B cell (primary cell): ENCODE measurements around the gene TK2. TPM values are rescaled to one million over a fixed set of nuclear protein-coding genes. Genes with fewer than 3 reads are reported as not detected.
A peak's percentile ranks its signal among the peaks of the same experiment; 100 is the strongest.

ENCODE experiments used
- ATAC-seq: fragments of 200-7000 bp; cut with Tn5 transposase; one replicate; pipeline ENCODE4 v1.10.0; 2021; ENCODE audit warnings: low read depth, mild to moderate bottlenecking, moderate number of reproducible peaks, moderate library complexity
- CTCF ChIA-PET: fragments of 350-600 bp; sonication (Branson Sonifier 250); formaldehyde crosslinking; loops from one replicate; lab custom pipeline; 2021; ENCODE audit warnings: antibody characterized with exemption, inconsistent platforms; lab: Charles Lee
- POLR2A ChIA-PET: fragments of 350-600 bp; sonication (Branson Sonifier 250); formaldehyde crosslinking; loops from one replicate; lab custom pipeline; 2021; ENCODE audit warnings: antibody characterized with exemption; lab: Charles Lee
- DNase-seq: peaks from one replicate; pipeline ENCODE4 v3.0.0; 2013
- H2AFZ ChIP-seq: 2 replicates; pipeline ENCODE4 v1.6.1; 2012; ENCODE audit warnings: mild to moderate bottlenecking, low read depth, low read length; ENCODE audit not compliant: insufficient read depth, poor library complexity, severe bottlenecking
- H3K27ac ChIP-seq, 2 donors: 1 replicate in 1 of 2; 2 replicates in 1 of 2; pipeline ENCODE4 v1.5.1; 2012 to 2013; ENCODE audit warnings: low read length in 2 of 2, mild to moderate bottlenecking in 2 of 2, moderate library complexity in 1 of 2
- H3K27me3 ChIP-seq, 4 experiments: fragments of 200-600 bp in 1 of 4; sonication (generic) in 1 of 4; replicated peaks in 1 of 4; 1 replicate in 2 of 4; 2 replicates in 2 of 4; pipeline versions ENCODE4 v1.6.1 to v1.7.0; 2013 to 2016; ENCODE audit warnings: low read length in 3 of 4, mild to moderate bottlenecking in 2 of 4, mixed read lengths in 1 of 4, moderate library complexity in 1 of 4; ENCODE audit not compliant: insufficient read depth in 4 of 4, control insufficient read depth in 3 of 4; ENCODE audit errors: control extremely low read depth in 1 of 4
- H3K36me3 ChIP-seq, 2 experiments: replicated peaks in 1 of 2; 1 replicate in 1 of 2; 2 replicates in 1 of 2; pipeline versions ENCODE4 v1.6.1 to v1.7.1; 2013; ENCODE audit warnings: low read length in 1 of 2; ENCODE audit not compliant: insufficient read depth in 2 of 2, control insufficient read depth in 1 of 2; ENCODE audit errors: control extremely low read depth in 1 of 2, extremely low read depth in 1 of 2
- H3K4me1 ChIP-seq, 2 donors: fragments of 200-600 bp in 1 of 2; sonication (generic) in 1 of 2; 1 replicate in 1 of 2; 2 replicates in 1 of 2; pipeline versions ENCODE4 v1.5.1 to v1.6.1; 2013 to 2017; ENCODE audit warnings: low read length in 2 of 2; ENCODE audit not compliant: control insufficient read depth in 2 of 2, insufficient read depth in 2 of 2
- H3K4me2 ChIP-seq: replicated peaks from 2 replicates; pipeline ENCODE3; 2012; ENCODE audit warnings: mild to moderate bottlenecking, low read depth, low read length; ENCODE audit not compliant: poor library complexity, severe bottlenecking
- H3K4me3 ChIP-seq, 5 experiments: fragments of 200-600 bp in 1 of 5; sonication (generic) in 1 of 5; 1 replicate in 3 of 5; 2 replicates in 2 of 5; pipeline versions ENCODE4 v1.5.1 to v1.7.0; 2011 to 2016; ENCODE audit warnings: low read length in 4 of 5, mild to moderate bottlenecking in 4 of 5, low read depth in 2 of 5, control low read depth in 1 of 5, moderate library complexity in 1 of 5; ENCODE audit not compliant: insufficient read depth in 1 of 5; ENCODE audit errors: control extremely low read depth in 1 of 5, extremely low read depth in 1 of 5
- H3K79me2 ChIP-seq: fragments of 200-600 bp; sonication (generic); one replicate; pipeline ENCODE4 v1.6.0; 2016; ENCODE audit warnings: low read length; ENCODE audit not compliant: control insufficient read depth, insufficient read depth
- H3K9ac ChIP-seq: fragments of 200-600 bp; sonication (generic); 2 replicates; pipeline ENCODE4 v1.6.1; 2017; ENCODE audit warnings: mild to moderate bottlenecking, low read length, moderate library complexity
- H3K9me3 ChIP-seq, 3 donors: one replicate each; pipeline versions ENCODE4 v1.6.1 to v1.7.1; 2013; ENCODE audit warnings: low read length in 2 of 3; ENCODE audit not compliant: control insufficient read depth in 2 of 3, insufficient read depth in 1 of 3; ENCODE audit errors: control extremely low read depth in 1 of 3
- H4K20me1 ChIP-seq: 2 replicates; pipeline ENCODE4 v1.6.0; 2012; ENCODE audit warnings: mild to moderate bottlenecking, low read length; ENCODE audit not compliant: insufficient read depth, control insufficient read depth, poor library complexity, severe bottlenecking
- H3K27ac Mint-ChIP-seq: one replicate; pipeline ENCODE4 v1.8.0; 2021; ENCODE audit warnings: mixed read lengths
- H3K27me3 Mint-ChIP-seq: one replicate; pipeline ENCODE4 v1.8.0; 2021; ENCODE audit warnings: mixed read lengths
- H3K4me1 Mint-ChIP-seq: one replicate; pipeline ENCODE4 v1.8.0; 2021; ENCODE audit warnings: mixed read lengths
- H3K4me3 Mint-ChIP-seq: one replicate; pipeline ENCODE4 v1.8.0; 2021; ENCODE audit warnings: mixed read lengths
- H3K9me3 Mint-ChIP-seq: one replicate; pipeline ENCODE4 v1.8.0; 2022; ENCODE audit warnings: mixed read lengths; ENCODE audit not compliant: insufficient read depth
- EZH2 ChIP-seq: IDR thresholded peaks from 2 replicates; pipeline ENCODE4 v1.6.1; 2012; ENCODE audit warnings: borderline replicate concordance, low read depth, mild to moderate bottlenecking, moderate library complexity, low read length; ENCODE audit not compliant: insufficient read depth, poor library complexity, severe bottlenecking
- WGBS: methylation state at CpG from one replicate; pipeline ENCODE4 v1.1.5; 2013; ENCODE audit warnings: missing lambda C conversion rate; ENCODE audit not compliant: insufficient coverage; 5-methylcytosine and 5-hydroxymethylcytosine counted together
- intact Hi-C: fragments of 100-400 bp; cut with micrococcal nuclease; formaldehyde crosslinking; loops from one replicate; pipeline ENCODE4 v1.10.0; 2022
- polyA plus RNA-seq: library from polyadenylated mRNA; depleted of rRNA; stranded (reverse); fragments of >200 nt; gene quantifications from 2 replicates; pipeline ENCODE4 v1.2.3, GENCODE V29; 2012
- total RNA-seq, 2 donors: library from RNA; stranded (reverse); fragments of 120-200 nt in 1 of 2; gene quantifications; 1 replicate in 1 of 2; 2 replicates in 1 of 2; pipeline versions ENCODE4 v1.2.3 to v1.2.4, GENCODE V29; 2013 to 2022
- TF ChIP-seq, protein P1 (sequence below): fragments of 200-600 bp; IDR thresholded peaks from one replicate; pipeline ENCODE4 v1.8.0; 2022; ENCODE audit warnings: antibody characterized with exemption, mild to moderate bottlenecking

TK2 gene
- total and polyA plus RNA-seq, 2 donors (not counting 1 experiment from before 2014, with no cell fraction given) = 2.9 to 9.7 TPM

DNA sequence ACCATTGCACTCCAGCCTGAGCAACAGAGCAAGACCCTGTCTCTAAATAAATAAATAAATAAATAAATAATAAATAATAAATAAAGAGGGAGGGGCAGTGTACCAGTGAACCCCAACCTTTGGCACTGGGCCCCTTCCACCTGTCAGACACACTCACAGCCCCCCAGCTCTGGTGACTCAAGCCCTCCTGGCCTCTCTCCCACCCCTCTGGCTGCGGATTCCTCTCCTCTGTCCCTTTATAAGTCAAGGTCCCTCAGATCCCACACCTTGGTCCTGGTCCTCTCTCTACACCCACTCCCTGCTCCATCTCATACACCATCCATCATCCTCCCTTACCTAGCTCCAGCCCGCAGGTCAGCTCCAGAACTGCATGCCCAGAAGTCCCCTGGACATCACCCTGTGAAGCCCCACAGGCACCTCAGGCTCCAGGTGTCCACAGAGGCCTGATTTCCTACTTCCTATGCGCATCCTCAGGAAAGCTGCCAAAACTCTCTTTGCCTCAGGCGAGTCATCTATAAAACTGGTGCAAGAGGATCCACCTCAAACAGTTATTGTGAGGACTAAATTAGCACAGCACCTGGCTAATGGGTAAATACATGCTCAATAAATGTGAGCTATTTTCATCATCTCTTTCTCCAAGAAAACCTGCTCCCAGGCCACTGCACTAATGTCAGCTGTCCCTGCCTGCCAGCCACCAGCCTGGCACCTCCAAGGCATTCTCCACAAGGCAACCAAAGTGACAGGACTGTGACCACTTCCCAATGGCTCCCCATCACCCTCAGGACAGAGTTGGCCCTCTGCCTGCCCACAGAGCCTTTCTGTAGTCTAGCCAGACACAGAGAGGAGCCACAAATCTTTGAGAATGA is 76.0 kb downstream of the TK2 start:
- no peaks in the 10 kb centered on the region for H3K36me3 ChIP-seq
- ATAC-seq (no peak), DNase-seq (no peak)
- H4K20me1 ChIP-seq = no peaks in the 10 kb centered on the region
- no peak overlapping the region for H2AFZ ChIP-seq
- peaks cover 13 to 17% of the 10 kb centered on the region in 2 donors for H3K4me1 ChIP-seq
- intact Hi-C loops = no loop called here
- no peak overlapping the region for H3K4me2 ChIP-seq
- ChIA-PET CTCF (interaction anchor here (1.0 to 10.5 kb wide), 7 partner anchors 9 to 135 kb away, joined by 3 to 91 read pairs (median 3); no protein-coding TSS in a partner anchor), POLR2A (interaction anchor here (0.9 kb wide), 1 partner anchor 405 kb away, joined by 6 read pairs; no protein-coding TSS in a partner anchor)
- no peak overlapping the region for H3K9ac ChIP-seq
- H3K9me3 Mint-ChIP-seq = no peaks in the 10 kb centered on the region
- TF ChIP-seq EZH2 = no peak
- TF ChIP-seq, protein P1, sequence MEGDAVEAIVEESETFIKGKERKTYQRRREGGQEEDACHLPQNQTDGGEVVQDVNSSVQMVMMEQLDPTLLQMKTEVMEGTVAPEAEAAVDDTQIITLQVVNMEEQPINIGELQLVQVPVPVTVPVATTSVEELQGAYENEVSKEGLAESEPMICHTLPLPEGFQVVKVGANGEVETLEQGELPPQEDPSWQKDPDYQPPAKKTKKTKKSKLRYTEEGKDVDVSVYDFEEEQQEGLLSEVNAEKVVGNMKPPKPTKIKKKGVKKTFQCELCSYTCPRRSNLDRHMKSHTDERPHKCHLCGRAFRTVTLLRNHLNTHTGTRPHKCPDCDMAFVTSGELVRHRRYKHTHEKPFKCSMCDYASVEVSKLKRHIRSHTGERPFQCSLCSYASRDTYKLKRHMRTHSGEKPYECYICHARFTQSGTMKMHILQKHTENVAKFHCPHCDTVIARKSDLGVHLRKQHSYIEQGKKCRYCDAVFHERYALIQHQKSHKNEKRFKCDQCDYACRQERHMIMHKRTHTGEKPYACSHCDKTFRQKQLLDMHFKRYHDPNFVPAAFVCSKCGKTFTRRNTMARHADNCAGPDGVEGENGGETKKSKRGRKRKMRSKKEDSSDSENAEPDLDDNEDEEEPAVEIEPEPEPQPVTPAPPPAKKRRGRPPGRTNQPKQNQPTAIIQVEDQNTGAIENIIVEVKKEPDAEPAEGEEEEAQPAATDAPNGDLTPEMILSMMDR = no peak
- peaks cover 25% of the 10 kb centered on the region for H3K27me3 Mint-ChIP-seq
- 95% methylated on average over 3 of the region's 4 CpGs for WGBS
- H3K79me2 ChIP-seq = no peaks in the 10 kb centered on the region
- no peak overlapping the region for H3K4me3 ChIP-seq
- H3K27ac Mint-ChIP-seq = peak overlapping the region; percentile 51
- peaks cover 0 to 10% (median 6%) of the 10 kb centered on the region in 4 experiments for H3K27me3 ChIP-seq
- H3K27ac ChIP-seq = no peak overlapping the region
- no peaks in the 10 kb centered on the region for H3K9me3 ChIP-seq
- peaks cover 18% of the 10 kb centered on the region for H3K4me1 Mint-ChIP-seq
- H3K4me3 Mint-ChIP-seq = no peak overlapping the region
